Activated CD4-positive, alpha-beta T cell treated with anti-CD3 and anti-CD28 coated beads for 36 hours (primary cell): ENCODE data around the gene ARHGAP6. TPM values are rescaled to one million over a fixed set of nuclear protein-coding genes. Genes with fewer than 3 reads are reported as not detected.
"Not testable (repeated sequence)": the region's sequence is repeated elsewhere in the genome, so short reads cannot be mapped to it uniquely, and the experiment has no call there.

Source experiments
- ATAC-seq: fragments of 200-7000 bp; cut with Tn5 transposase; one replicate; pipeline ENCODE4 v1.10.0; 2021; ENCODE audit warnings: mild to moderate bottlenecking, moderate library complexity
- CTCF ChIA-PET: fragments of 350-600 bp; sonication (Branson Sonifier 250); formaldehyde crosslinking; loops from one replicate; lab custom pipeline; 2021; ENCODE audit warnings: antibody characterized with exemption; lab: Charles Lee
- POLR2A ChIA-PET: fragments of 350-600 bp; sonication (Branson Sonifier 250); formaldehyde crosslinking; loops from one replicate; lab custom pipeline; 2021; ENCODE audit warnings: antibody characterized with exemption, inconsistent platforms; lab: Charles Lee
- DNase-seq: peaks from one replicate; pipeline ENCODE4 v3.0.0-alpha.2; 2020
- H3K27ac Mint-ChIP-seq: one replicate; pipeline ENCODE4 v1.8.0; 2021; ENCODE audit warnings: mixed read lengths
- H3K27me3 Mint-ChIP-seq: one replicate; pipeline ENCODE4 v1.8.0; 2021; ENCODE audit warnings: mixed read lengths
- H3K36me3 Mint-ChIP-seq: one replicate; pipeline ENCODE4 v1.8.0; 2021; ENCODE audit warnings: low read depth, mixed read lengths
- H3K4me1 Mint-ChIP-seq: one replicate; pipeline ENCODE4 v1.8.0; 2021; ENCODE audit warnings: mixed read lengths
- H3K4me3 Mint-ChIP-seq: one replicate; pipeline ENCODE4 v1.8.0; 2021; ENCODE audit warnings: mild to moderate bottlenecking, moderate library complexity, mixed read lengths
- H3K9me3 Mint-ChIP-seq: one replicate; pipeline ENCODE4 v1.8.0; 2021; ENCODE audit warnings: low read depth, mixed read lengths
- intact Hi-C, 2 experiments: fragments of 100-400 bp; cut with DNase I in 1 of 2; cut with micrococcal nuclease in 1 of 2; formaldehyde crosslinking; loops; one replicate each; pipeline versions ENCODE4 v1.14.2 to v1.15.1; 2022 to 2024; cut with DNase I, micrococcal nuclease
- total RNA-seq, 2 experiments: library from RNA; stranded (reverse); gene quantifications; one replicate each; pipeline ENCODE4 v1.2.3, GENCODE V29; 2021

ARHGAP6 gene
- total RNA-seq, 2 experiments from 2014 or later: not detected

- ChIA-PET POLR2A (interaction anchor here (0.6 kb wide), 1 partner anchor 177 kb away, joined by 3 read pairs; no protein-coding TSS in a partner anchor), CTCF (no interaction called here)
- no peak overlapping the region for H3K27ac Mint-ChIP-seq
- ATAC-seq (no peak), DNase-seq (no peak)
- H3K27me3 Mint-ChIP-seq: peaks cover 2% of the 10 kb centered on the region
- H3K9me3 Mint-ChIP-seq: no peaks in the 10 kb centered on the region
- H3K36me3 Mint-ChIP-seq: no peaks in the 10 kb centered on the region
- H3K4me3 Mint-ChIP-seq: no peak overlapping the region
- no peaks in the 10 kb centered on the region for H3K4me1 Mint-ChIP-seq
- intact Hi-C loops: no loop called here
These were observed 128.6 kb downstream of the ARHGAP6 start for GRCh38 chrX:11537141-11537540.

- intact Hi-C loops: no loop called here
- no peak overlapping the region for H3K27ac Mint-ChIP-seq
- DNase-seq (no peak), ATAC-seq (no peak)
- H3K4me3 Mint-ChIP-seq: no peak overlapping the region
- CTCF ChIA-PET: interaction anchor here (0.6 to 1.4 kb wide), 4 partner anchors 85 to 238 kb away, joined by 3 read pairs; no protein-coding TSS in a partner anchor
- H3K27me3 Mint-ChIP-seq: no peaks in the 10 kb centered on the region
- no peaks in the 10 kb centered on the region for H3K36me3 Mint-ChIP-seq
- no peaks in the 10 kb centered on the region for H3K4me1 Mint-ChIP-seq
- H3K9me3 Mint-ChIP-seq: no peaks in the 10 kb centered on the region
- POLR2A ChIA-PET: no interaction called here
These were observed 130.4 kb downstream of the ARHGAP6 start for GRCh38 chrX:11535156-11535919.

- Mint-ChIP-seq H3K36me3 (no peaks in the 10 kb centered on the region), H3K4me1 (no peaks in the 10 kb centered on the region), H3K4me3 (no peak overlapping the region), H3K27ac (no peak overlapping the region), H3K9me3 (no peaks in the 10 kb centered on the region), H3K27me3 (no peaks in the 10 kb centered on the region)
- intact Hi-C loops: loop anchor here (1.0 to 5.0 kb wide), 10 partner anchors 189 to 1238 kb away; partner anchors contain the start of gene MSL3 (in 1 of the 2)
- POLR2A ChIA-PET: no interaction called here
- CTCF ChIA-PET: interaction anchor here (2.5 kb wide), 1 partner anchor 238 kb away, joined by 12 read pairs; no protein-coding TSS in a partner anchor
- ATAC-seq (peak; percentile 95), DNase-seq (no peak)
These were observed 132.5 kb downstream of the ARHGAP6 start for GRCh38 chrX:11533199-11533651.

GRCh38 chrX:11532291-11533078, 133.2 kb downstream of the ARHGAP6 start:
- CTCF ChIA-PET: interaction anchor here (0.5 to 2.5 kb wide), 7 partner anchors 193 to 1474 kb away, joined by 3 to 12 read pairs (median 4); no protein-coding TSS in a partner anchor
- Mint-ChIP-seq H3K27me3 (no peaks in the 10 kb centered on the region), H3K4me3 (no peak overlapping the region), H3K36me3 (no peaks in the 10 kb centered on the region), H3K9me3 (no peaks in the 10 kb centered on the region), H3K27ac (no peak overlapping the region), H3K4me1 (no peaks in the 10 kb centered on the region)
- POLR2A ChIA-PET: no interaction called here
- DNase-seq: no peak
- intact Hi-C loops: loop anchor here (1.0 to 5.0 kb wide), 10 partner anchors 190 to 1238 kb away; partner anchors contain the start of gene MSL3 (in 1 of the 2)
- ATAC-seq: no peak

GRCh38 chrX:11531226-11531625, 134.5 kb downstream of the ARHGAP6 start:
- DNase-seq (no peak), ATAC-seq (no peak)
- H3K4me3 Mint-ChIP-seq: no peak overlapping the region
- no peaks in the 10 kb centered on the region for H3K9me3 Mint-ChIP-seq
- no peaks in the 10 kb centered on the region for H3K4me1 Mint-ChIP-seq
- CTCF ChIA-PET: interaction anchor here (0.5 to 2.5 kb wide), 9 partner anchors 150 to 388 kb away, joined by 3 to 12 read pairs (median 3); no protein-coding TSS in a partner anchor
- intact Hi-C loops: loop anchor here (1.0 to 5.0 kb wide), 6 partner anchors 150 to 1171 kb away; no protein-coding TSS in a partner anchor
- H3K27me3 Mint-ChIP-seq: no peaks in the 10 kb centered on the region
- POLR2A ChIA-PET: no interaction called here
- H3K27ac Mint-ChIP-seq: no peak overlapping the region
- no peaks in the 10 kb centered on the region for H3K36me3 Mint-ChIP-seq

GRCh38 chrX:11530621-11531020, 135.1 kb downstream of the ARHGAP6 start:
- Mint-ChIP-seq H3K4me3 (no peak overlapping the region), H3K9me3 (no peaks in the 10 kb centered on the region), H3K4me1 (no peaks in the 10 kb centered on the region), H3K27ac (no peak overlapping the region), H3K36me3 (no peaks in the 10 kb centered on the region), H3K27me3 (no peaks in the 10 kb centered on the region)
- POLR2A ChIA-PET: no interaction called here
- intact Hi-C loops: loop anchor here (1.0 to 5.0 kb wide), 6 partner anchors 150 to 1172 kb away; no protein-coding TSS in a partner anchor
- no peak for ATAC-seq
- CTCF ChIA-PET: interaction anchor here (1.1 to 2.5 kb wide), 2 partner anchors 149 to 241 kb away, joined by 3 to 12 read pairs; no protein-coding TSS in a partner anchor
- DNase-seq: no peak

GRCh38 chrX:11528623-11529022, 137.1 kb downstream of the ARHGAP6 start:
- ATAC-seq: no peak
- Mint-ChIP-seq H3K4me1 (no peaks in the 10 kb centered on the region), H3K27me3 (peaks cover 1% of the 10 kb centered on the region), H3K4me3 (no peak overlapping the region), H3K36me3 (no peaks in the 10 kb centered on the region), H3K27ac (no peak overlapping the region), H3K9me3 (no peaks in the 10 kb centered on the region)
- CTCF ChIA-PET: no interaction called here
- DNase-seq: no peak
- intact Hi-C loops: no loop called here
- POLR2A ChIA-PET: no interaction called here

GRCh38 chrX:11525685-11526084, 140.0 kb downstream of the ARHGAP6 start:
- ChIA-PET CTCF (no interaction called here), POLR2A (no interaction called here)
- no peak overlapping the region for H3K4me3 Mint-ChIP-seq
- no peaks in the 10 kb centered on the region for H3K4me1 Mint-ChIP-seq
- ATAC-seq: no peak
- intact Hi-C loops: no loop called here
- H3K27me3 Mint-ChIP-seq: peaks cover 1% of the 10 kb centered on the region
- DNase-seq: no peak
- no peaks in the 10 kb centered on the region for H3K9me3 Mint-ChIP-seq
- H3K27ac Mint-ChIP-seq: no peak overlapping the region
- H3K36me3 Mint-ChIP-seq: no peaks in the 10 kb centered on the region

- H3K27me3 Mint-ChIP-seq, H3K36me3 Mint-ChIP-seq, intact Hi-C loops, H3K4me1 Mint-ChIP-seq, DNase-seq, ATAC-seq, POLR2A ChIA-PET, H3K4me3 Mint-ChIP-seq, CTCF ChIA-PET, H3K9me3 Mint-ChIP-seq, H3K27ac Mint-ChIP-seq: not testable (repeated sequence)
These were observed 146.5 kb downstream of the ARHGAP6 start for GRCh38 chrX:11519234-11519633.

GRCh38 chrX:11509786-11510185, 155.9 kb downstream of the ARHGAP6 start:
- ATAC-seq: no peak
- DNase-seq: no peak
- ChIA-PET POLR2A (no interaction called here), CTCF (interaction anchor here (0.7 kb wide), 1 partner anchor 361 kb away, joined by 3 read pairs; no protein-coding TSS in a partner anchor)
- Mint-ChIP-seq H3K4me3 (no peak overlapping the region), H3K4me1 (no peaks in the 10 kb centered on the region), H3K27ac (no peak overlapping the region), H3K9me3 (no peaks in the 10 kb centered on the region), H3K27me3 (peaks cover 9% of the 10 kb centered on the region), H3K36me3 (no peaks in the 10 kb centered on the region)
- intact Hi-C loops: no loop called here

- intact Hi-C loops: no loop called here
- H3K4me1 Mint-ChIP-seq: no peaks in the 10 kb centered on the region
- peaks cover 9% of the 10 kb centered on the region for H3K27me3 Mint-ChIP-seq
- H3K36me3 Mint-ChIP-seq: no peaks in the 10 kb centered on the region
- ChIA-PET POLR2A (no interaction called here), CTCF (no interaction called here)
- no peak overlapping the region for H3K4me3 Mint-ChIP-seq
- no peak overlapping the region for H3K27ac Mint-ChIP-seq
- DNase-seq (no peak), ATAC-seq (no peak)
- H3K9me3 Mint-ChIP-seq: no peaks in the 10 kb centered on the region
These were observed 161.5 kb downstream of the ARHGAP6 start for GRCh38 chrX:11504234-11504633.
